ENCODE data around the gene FTCD. TPM values are rescaled to one million over a fixed set of nuclear protein-coding genes. Genes with fewer than 3 reads are reported as not detected.

Gene FTCD
- total RNA-seq, 2 donors from 2014 or later: 0.24 TPM; not detected in 1

GRCh38 chr21:46153247-46154154 is 1.9 kb downstream of the FTCD start:
- Histone ChIP-seq H3K36me3 (no peaks in the 10 kb centered on the region), H3K9me3 (no peaks in the 10 kb centered on the region), H3K4me1 (peaks cover 0 to 12% of the 10 kb centered on the region in 2 donors), H3K4me3 (peak overlapping the region in 1 of 2 donors; percentile 38), H3K27ac (peak overlapping the region; percentile 14 to 67), H3K27me3 (no peaks in the 10 kb centered on the region)
- TF ChIP-seq CTCF (IDR thresholded peaks at IDR 0.05): peak; percentile 72 to 87
- peak; percentile 61 for DNase-seq (ENCODE audit: low spot score)

GRCh38 chr21:46152927-46153246 is 2.5 kb downstream of the FTCD start:
- peak overlapping the region in 1 of 2 donors; percentile 14 for H3K27ac ChIP-seq
- H3K4me1 ChIP-seq: peaks cover 0 to 12% of the 10 kb centered on the region in 2 donors
- H3K4me3 ChIP-seq: peak overlapping the region in 1 of 2 donors; percentile 38
- H3K27me3 ChIP-seq: no peaks in the 10 kb centered on the region
- TF ChIP-seq CTCF (IDR thresholded peaks at IDR 0.05): no peak
- no peaks in the 10 kb centered on the region for H3K36me3 ChIP-seq
- no peaks in the 10 kb centered on the region for H3K9me3 ChIP-seq
- DNase-seq (ENCODE audit: low spot score): no peak

- peaks cover 0 to 12% of the 10 kb centered on the region in 2 donors for H3K4me1 ChIP-seq
- no peak overlapping the region for H3K4me3 ChIP-seq
- H3K36me3 ChIP-seq: no peaks in the 10 kb centered on the region
- H3K27me3 ChIP-seq: no peaks in the 10 kb centered on the region
- no peak overlapping the region for H3K27ac ChIP-seq
- TF ChIP-seq CTCF (IDR thresholded peaks at IDR 0.05): no peak
- DNase-seq (ENCODE audit: low spot score): peak; percentile 49
- H3K9me3 ChIP-seq: no peaks in the 10 kb centered on the region
These were observed 3.1 kb downstream of the FTCD start for GRCh38 chr21:46151989-46152926.

DNA sequence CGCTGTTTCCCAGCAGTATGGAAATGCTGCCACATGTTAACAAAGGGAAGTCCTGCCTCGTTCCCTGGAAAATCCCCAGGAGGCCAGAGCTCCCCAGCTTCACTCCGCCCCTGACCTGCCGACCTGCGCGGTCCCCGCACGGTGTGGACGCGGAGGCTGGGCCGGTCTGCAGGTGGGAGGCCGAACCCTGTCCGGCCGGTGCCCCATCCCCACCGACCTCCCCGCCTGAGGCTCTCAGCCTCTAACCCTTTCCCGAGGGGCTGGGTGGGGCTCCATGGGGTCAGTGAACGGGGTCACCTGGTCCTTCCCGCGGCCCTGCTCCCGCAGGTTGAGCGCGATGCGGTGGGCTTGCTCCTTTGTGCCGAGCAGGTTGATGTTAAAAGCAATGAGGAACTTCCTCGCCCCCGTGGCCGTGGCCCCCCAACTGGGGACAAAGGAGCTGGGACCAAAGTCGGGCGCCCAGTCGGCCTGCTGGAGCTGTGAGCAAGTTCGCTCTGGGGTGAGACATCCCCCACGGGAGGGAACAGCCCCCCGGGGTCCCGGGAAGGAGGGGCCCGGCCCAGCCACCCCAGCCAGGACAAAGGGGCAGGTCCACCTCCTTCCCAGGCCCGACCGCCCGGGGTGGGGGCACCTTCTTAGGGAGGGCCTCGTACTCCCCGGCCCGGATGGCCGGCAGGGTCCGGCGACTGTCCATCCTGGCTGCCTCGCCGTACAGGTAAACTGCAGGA is 4.0 kb downstream of the FTCD start:
- Histone ChIP-seq H3K4me1 (peaks cover 0 to 12% of the 10 kb centered on the region in 2 donors), H3K36me3 (no peaks in the 10 kb centered on the region), H3K9me3 (no peaks in the 10 kb centered on the region), H3K4me3 (no peak overlapping the region), H3K27ac (no peak overlapping the region), H3K27me3 (no peaks in the 10 kb centered on the region)
- no peak for DNase-seq (ENCODE audit: low spot score)
- no peak for TF ChIP-seq CTCF (IDR thresholded peaks at IDR 0.05)

- Histone ChIP-seq H3K9me3 (no peaks in the 10 kb centered on the region), H3K4me3 (no peak overlapping the region), H3K36me3 (no peaks in the 10 kb centered on the region), H3K4me1 (peaks cover 0 to 12% of the 10 kb centered on the region in 2 donors), H3K27me3 (no peaks in the 10 kb centered on the region), H3K27ac (no peak overlapping the region)
- no peak for TF ChIP-seq CTCF (IDR thresholded peaks at IDR 0.05)
- DNase-seq (ENCODE audit: low spot score): no peak
These were observed 4.8 kb downstream of the FTCD start for GRCh38 chr21:46150491-46151121.

Data from right atrium auricular region (tissue), 2 donors.